Neural cell (in vitro differentiated cells): Measurements from ENCODE around the gene CALHM5. TPM values are rescaled to one million over a fixed set of nuclear protein-coding genes. Genes with fewer than 3 reads are reported as not detected.

ENCODE experiments used
- H2AFZ ChIP-seq: fragments of 200-600, 300-800 bp; sonication (generic), shearing (Covaris generic); 2 replicates; pipeline ENCODE4 v1.6.0; 2014; ENCODE audit warnings: low read depth, mild to moderate bottlenecking, antibody characterized with exemption, low read length, moderate library complexity
- H3F3A ChIP-seq: fragments of 200-600 bp; shearing (Covaris generic); 2 replicates; pipeline ENCODE4 v1.6.1; 2016; ENCODE audit warnings: mild to moderate bottlenecking, moderate library complexity, mixed read lengths, antibody characterized with exemption, low read length; ENCODE audit not compliant: insufficient read depth, poor library complexity, severe bottlenecking
- H3K27ac ChIP-seq: fragments of 200-600, 300-800 bp; sonication (generic), shearing (Covaris generic); 2 replicates; pipeline ENCODE4 v1.5.1; 2014; ENCODE audit warnings: mild to moderate bottlenecking, low read length, moderate library complexity
- H3K27me3 ChIP-seq: fragments of 300-800, 200-600 bp; sonication (generic), shearing (Covaris generic); 2 replicates; pipeline ENCODE4 v1.6.0; 2014; ENCODE audit warnings: mild to moderate bottlenecking, low read depth, low read length, moderate library complexity; ENCODE audit not compliant: insufficient read depth
- H3K36me3 ChIP-seq: fragments of 300-800, 200-600 bp; sonication (generic), shearing (Covaris generic); 2 replicates; pipeline ENCODE4 v1.5.1; 2014; ENCODE audit warnings: mild to moderate bottlenecking, antibody characterized with exemption, low read length, moderate library complexity; ENCODE audit not compliant: insufficient read depth
- H3K4me2 ChIP-seq: fragments of 300-800, 200-600 bp; sonication (generic), shearing (Covaris generic); 2 replicates; pipeline ENCODE4 v1.6.0; 2014; ENCODE audit warnings: mild to moderate bottlenecking, low read length
- H3K4me3 ChIP-seq: fragments of 300-800, 200-600 bp; sonication (generic), shearing (Covaris generic); 2 replicates; pipeline ENCODE4 v1.5.1; 2014; ENCODE audit warnings: mild to moderate bottlenecking, low read length, moderate library complexity
- H3K79me2 ChIP-seq: fragments of 200-600 bp; shearing (Covaris generic); replicated peaks from 2 replicates; pipeline ENCODE4 v1.6.0; 2014; ENCODE audit warnings: mild to moderate bottlenecking, low read length, moderate library complexity; ENCODE audit not compliant: insufficient read depth
- H3K9ac ChIP-seq: fragments of 300-800, 200-600 bp; sonication (generic), shearing (Covaris generic); 2 replicates; pipeline ENCODE4 v1.6.1; 2016; ENCODE audit warnings: mild to moderate bottlenecking, low read length, mixed read lengths
- H3K9me2 ChIP-seq: fragments of 200-600 bp; shearing (Covaris generic); 2 replicates; pipeline ENCODE4 v1.6.1; 2016; ENCODE audit warnings: mild to moderate bottlenecking, low read length, mixed read lengths; ENCODE audit not compliant: insufficient read depth
- H3K9me3 ChIP-seq: fragments of 200-600, 300-800 bp; sonication (generic), shearing (Covaris generic); 2 replicates; pipeline ENCODE4 v1.6.1; 2016; ENCODE audit warnings: mild to moderate bottlenecking, mixed run types, low read length, moderate library complexity, mixed read lengths
- H4K20me1 ChIP-seq: fragments of 200-600 bp; shearing (Covaris generic); 2 replicates; pipeline ENCODE4 v1.6.1; 2016; ENCODE audit warnings: mild to moderate bottlenecking, mixed run types; ENCODE audit not compliant: insufficient read depth
- EP300 ChIP-seq: fragments of 450-650 bp; conservative IDR thresholded peaks from 2 replicates; pipeline ENCODE4 v1.6.1; 2014; ENCODE audit warnings: antibody characterized with exemption, mild to moderate bottlenecking, moderate library complexity; ENCODE audit not compliant: poor library complexity, severe bottlenecking
- EZH2 ChIP-seq: fragments of 200-600, 300-800 bp; shearing (Covaris generic), sonication (generic); IDR thresholded peaks from 2 replicates; pipeline ENCODE4 v1.6.1; 2014; ENCODE audit warnings: antibody characterized with exemption, low read length, borderline replicate concordance, mild to moderate bottlenecking; ENCODE audit not compliant: insufficient read depth, poor library complexity, severe bottlenecking
- MXI1 ChIP-seq: fragments of 450-650 bp; conservative IDR thresholded peaks from 2 replicates; pipeline ENCODE4 v1.6.1; 2014; ENCODE audit warnings: antibody characterized with exemption, mild to moderate bottlenecking; ENCODE audit not compliant: poor library complexity, severe bottlenecking
- POLR2AphosphoS5 ChIP-seq: IDR thresholded peaks from 2 replicates; pipeline ENCODE4 v1.6.1; 2012
- RAD21 ChIP-seq: fragments of 450-650 bp; conservative IDR thresholded peaks from 2 replicates; pipeline ENCODE4 v1.6.1; 2014; ENCODE audit warnings: antibody characterized with exemption, mild to moderate bottlenecking, moderate library complexity
- SMC3 ChIP-seq: fragments of 450-650 bp; conservative IDR thresholded peaks from 2 replicates; pipeline ENCODE4 v1.6.1; 2014; ENCODE audit warnings: antibody characterized with exemption, mild to moderate bottlenecking, moderate library complexity; ENCODE audit not compliant: poor library complexity
- TAF1 ChIP-seq: IDR thresholded peaks from 2 replicates; pipeline ENCODE4 v1.6.1; 2012; ENCODE audit warnings: low read depth
- polyA plus RNA-seq: library from polyadenylated mRNA; depleted of rRNA; stranded (reverse); fragments of >200 nt; gene quantifications from 2 replicates; pipeline ENCODE4 v1.2.3, GENCODE V29; 2014
- TF ChIP-seq, protein P1 (sequence below): IDR thresholded peaks from 2 replicates; pipeline ENCODE4 v1.6.1; 2012; ENCODE audit warnings: borderline replicate concordance
- TF ChIP-seq, protein P2 (sequence below): fragments of 450-650 bp; IDR thresholded peaks from 2 replicates; pipeline ENCODE4 v1.5.1; 2014; ENCODE audit warnings: antibody characterized with exemption, mild to moderate bottlenecking, moderate library complexity; ENCODE audit not compliant: poor library complexity, severe bottlenecking

Gene CALHM5
- polyA plus RNA-seq, 1 donor from 2014 or later: 0.07 TPM

- no peak overlapping the region for H3K27ac ChIP-seq
- H3K4me2 ChIP-seq: no peak overlapping the region
- no peaks in the 10 kb centered on the region for H3K9me3 ChIP-seq
- H4K20me1 ChIP-seq: no peaks in the 10 kb centered on the region
- no peak overlapping the region for H3K9ac ChIP-seq
- no peaks in the 10 kb centered on the region for H3K36me3 ChIP-seq
- H3F3A ChIP-seq: no peaks in the 10 kb centered on the region
- no peak overlapping the region for H2AFZ ChIP-seq
- H3K27me3 ChIP-seq: no peaks in the 10 kb centered on the region
- no peak overlapping the region for H3K4me3 ChIP-seq
- no peaks in the 10 kb centered on the region for H3K9me2 ChIP-seq
- no peaks in the 10 kb centered on the region for H3K79me2 ChIP-seq
- no peak for TF ChIP-seq POLR2AphosphoS5
- no peak for TF ChIP-seq TAF1
- no peak for TF ChIP-seq EP300
- TF ChIP-seq, protein P1, sequence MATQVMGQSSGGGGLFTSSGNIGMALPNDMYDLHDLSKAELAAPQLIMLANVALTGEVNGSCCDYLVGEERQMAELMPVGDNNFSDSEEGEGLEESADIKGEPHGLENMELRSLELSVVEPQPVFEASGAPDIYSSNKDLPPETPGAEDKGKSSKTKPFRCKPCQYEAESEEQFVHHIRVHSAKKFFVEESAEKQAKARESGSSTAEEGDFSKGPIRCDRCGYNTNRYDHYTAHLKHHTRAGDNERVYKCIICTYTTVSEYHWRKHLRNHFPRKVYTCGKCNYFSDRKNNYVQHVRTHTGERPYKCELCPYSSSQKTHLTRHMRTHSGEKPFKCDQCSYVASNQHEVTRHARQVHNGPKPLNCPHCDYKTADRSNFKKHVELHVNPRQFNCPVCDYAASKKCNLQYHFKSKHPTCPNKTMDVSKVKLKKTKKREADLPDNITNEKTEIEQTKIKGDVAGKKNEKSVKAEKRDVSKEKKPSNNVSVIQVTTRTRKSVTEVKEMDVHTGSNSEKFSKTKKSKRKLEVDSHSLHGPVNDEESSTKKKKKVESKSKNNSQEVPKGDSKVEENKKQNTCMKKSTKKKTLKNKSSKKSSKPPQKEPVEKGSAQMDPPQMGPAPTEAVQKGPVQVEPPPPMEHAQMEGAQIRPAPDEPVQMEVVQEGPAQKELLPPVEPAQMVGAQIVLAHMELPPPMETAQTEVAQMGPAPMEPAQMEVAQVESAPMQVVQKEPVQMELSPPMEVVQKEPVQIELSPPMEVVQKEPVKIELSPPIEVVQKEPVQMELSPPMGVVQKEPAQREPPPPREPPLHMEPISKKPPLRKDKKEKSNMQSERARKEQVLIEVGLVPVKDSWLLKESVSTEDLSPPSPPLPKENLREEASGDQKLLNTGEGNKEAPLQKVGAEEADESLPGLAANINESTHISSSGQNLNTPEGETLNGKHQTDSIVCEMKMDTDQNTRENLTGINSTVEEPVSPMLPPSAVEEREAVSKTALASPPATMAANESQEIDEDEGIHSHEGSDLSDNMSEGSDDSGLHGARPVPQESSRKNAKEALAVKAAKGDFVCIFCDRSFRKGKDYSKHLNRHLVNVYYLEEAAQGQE: no peak
- TF ChIP-seq EZH2: no peak
- TF ChIP-seq MXI1: no peak
- TF ChIP-seq RAD21: no peak
- TF ChIP-seq, protein P2, sequence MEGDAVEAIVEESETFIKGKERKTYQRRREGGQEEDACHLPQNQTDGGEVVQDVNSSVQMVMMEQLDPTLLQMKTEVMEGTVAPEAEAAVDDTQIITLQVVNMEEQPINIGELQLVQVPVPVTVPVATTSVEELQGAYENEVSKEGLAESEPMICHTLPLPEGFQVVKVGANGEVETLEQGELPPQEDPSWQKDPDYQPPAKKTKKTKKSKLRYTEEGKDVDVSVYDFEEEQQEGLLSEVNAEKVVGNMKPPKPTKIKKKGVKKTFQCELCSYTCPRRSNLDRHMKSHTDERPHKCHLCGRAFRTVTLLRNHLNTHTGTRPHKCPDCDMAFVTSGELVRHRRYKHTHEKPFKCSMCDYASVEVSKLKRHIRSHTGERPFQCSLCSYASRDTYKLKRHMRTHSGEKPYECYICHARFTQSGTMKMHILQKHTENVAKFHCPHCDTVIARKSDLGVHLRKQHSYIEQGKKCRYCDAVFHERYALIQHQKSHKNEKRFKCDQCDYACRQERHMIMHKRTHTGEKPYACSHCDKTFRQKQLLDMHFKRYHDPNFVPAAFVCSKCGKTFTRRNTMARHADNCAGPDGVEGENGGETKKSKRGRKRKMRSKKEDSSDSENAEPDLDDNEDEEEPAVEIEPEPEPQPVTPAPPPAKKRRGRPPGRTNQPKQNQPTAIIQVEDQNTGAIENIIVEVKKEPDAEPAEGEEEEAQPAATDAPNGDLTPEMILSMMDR: no peak
- no peak for TF ChIP-seq SMC3
These were observed 44.3 kb upstream of the CALHM5 start for GRCh38 chr6:116467096-116467495.

DNA sequence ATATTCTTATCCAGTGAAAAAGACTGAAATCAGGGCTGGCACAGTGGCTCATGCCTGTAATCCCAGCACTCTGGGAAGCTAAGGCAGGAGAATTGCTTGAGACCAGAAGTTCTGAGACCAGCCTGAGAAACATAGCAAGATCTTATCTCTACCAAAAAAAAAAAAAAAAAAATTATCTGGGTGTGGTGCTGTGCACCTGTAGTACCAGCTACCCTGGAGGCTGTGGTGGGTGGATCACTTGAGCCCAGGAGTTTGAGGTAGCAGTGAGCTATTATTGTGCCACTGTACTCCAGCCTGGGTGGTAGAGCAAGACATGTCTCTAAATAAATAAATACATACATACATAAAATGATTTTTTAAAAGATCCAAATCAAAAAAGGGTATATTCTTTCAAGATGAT, 43.9 kb upstream of the CALHM5 start:
- Histone ChIP-seq H3K27ac (no peak overlapping the region), H4K20me1 (no peaks in the 10 kb centered on the region), H3K9me3 (no peaks in the 10 kb centered on the region), H3K27me3 (no peaks in the 10 kb centered on the region), H3K9me2 (no peaks in the 10 kb centered on the region), H3K36me3 (no peaks in the 10 kb centered on the region), H3K9ac (no peak overlapping the region), H3K79me2 (no peaks in the 10 kb centered on the region), H3F3A (no peaks in the 10 kb centered on the region), H3K4me2 (no peak overlapping the region), H2AFZ (no peak overlapping the region), H3K4me3 (no peak overlapping the region)
- TF ChIP-seq, protein P1: no peak
- TF ChIP-seq POLR2AphosphoS5: no peak
- no peak for TF ChIP-seq TAF1
- no peak for TF ChIP-seq EP300
- TF ChIP-seq, protein P2: no peak
- TF ChIP-seq RAD21: no peak
